Measurements from ENCODE around the gene ARHGEF10L.

The ARHGEF10L gene

GRCh38 chr1:17568014-17568900 lies 28.8 kb downstream of the ARHGEF10L start:
- DNase-seq (ENCODE audit: low spot score) = no peak

DNA sequence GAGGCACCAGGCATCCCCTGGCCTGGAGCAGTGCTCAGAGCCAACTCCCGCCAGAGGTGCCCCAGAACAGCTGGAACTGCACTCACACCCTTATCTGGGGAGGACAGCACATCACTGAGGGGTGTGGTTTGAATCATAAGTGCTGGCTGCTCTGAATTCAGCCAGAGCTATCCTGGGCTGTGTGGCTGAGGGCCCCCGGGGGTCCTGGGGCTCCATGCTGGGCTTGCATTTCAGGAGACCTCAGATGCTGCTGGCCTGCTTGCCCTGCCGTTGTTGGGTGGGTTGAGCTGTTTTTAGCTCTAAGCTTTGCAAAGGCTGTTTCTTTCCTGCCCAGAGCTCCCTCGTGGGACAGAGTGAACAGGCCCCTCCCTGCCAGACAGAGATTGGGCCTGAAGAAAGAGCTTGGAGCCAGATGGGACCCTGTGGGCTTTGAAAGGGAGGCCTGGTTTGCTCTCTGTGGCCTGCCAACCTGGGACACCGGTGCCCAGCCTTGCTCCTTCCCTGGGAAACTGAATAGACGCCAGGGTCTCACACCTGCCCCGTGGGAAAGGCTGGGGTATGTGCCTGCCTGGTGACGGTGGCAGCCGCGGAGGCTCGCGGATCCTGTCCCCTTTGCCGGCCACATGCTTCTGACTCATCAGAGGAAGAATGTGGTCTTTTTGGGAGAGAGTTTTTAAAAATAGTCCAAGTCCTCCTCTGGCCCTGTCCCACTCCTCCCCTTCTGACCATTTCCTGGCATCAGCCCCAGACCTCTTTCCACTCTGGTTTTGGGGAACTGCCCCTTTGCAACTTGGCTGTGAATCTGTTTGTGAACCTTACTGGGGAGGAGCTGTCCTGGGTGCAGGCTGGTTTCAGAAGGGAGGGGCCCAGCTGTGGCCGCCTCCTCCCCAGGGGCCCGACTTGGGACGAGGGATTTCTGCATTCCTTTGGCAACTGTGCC lies 30.0 kb downstream of the ARHGEF10L start:
- peak; percentile 20 for DNase-seq (ENCODE audit: low spot score)

DNA sequence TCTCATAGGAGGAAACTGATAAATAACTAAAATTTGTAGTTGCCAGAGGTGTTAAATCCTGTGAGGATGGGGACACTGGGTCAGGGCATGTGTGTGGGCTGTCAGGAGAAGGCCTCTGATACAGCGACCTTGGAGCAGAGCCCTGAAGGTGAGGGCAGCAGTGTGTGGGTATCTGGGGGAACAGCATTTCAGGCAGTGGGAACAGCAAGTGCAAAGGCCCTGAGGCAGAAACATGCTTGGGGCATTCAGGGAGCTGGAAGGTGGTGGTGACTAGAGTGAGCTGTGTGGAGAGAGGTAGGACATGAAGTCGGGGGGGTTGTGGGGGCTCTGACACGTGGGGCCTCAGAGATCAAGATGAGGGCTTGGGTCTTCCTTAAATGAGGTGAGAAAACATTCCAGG lies 30.7 kb downstream of the ARHGEF10L start:
- no peak for DNase-seq (ENCODE audit: low spot score)

- no peak for DNase-seq (ENCODE audit: low spot score)
These were observed 32.9 kb downstream of the ARHGEF10L start for GRCh38 chr1:17572264-17572985.

GRCh38 chr1:17573518-17574041 lies 34.1 kb downstream of the ARHGEF10L start:
- DNase-seq (ENCODE audit: low spot score) = no peak

GRCh38 chr1:17574516-17574915 lies 35.0 kb downstream of the ARHGEF10L start:
- no peak for DNase-seq (ENCODE audit: low spot score)

DNA sequence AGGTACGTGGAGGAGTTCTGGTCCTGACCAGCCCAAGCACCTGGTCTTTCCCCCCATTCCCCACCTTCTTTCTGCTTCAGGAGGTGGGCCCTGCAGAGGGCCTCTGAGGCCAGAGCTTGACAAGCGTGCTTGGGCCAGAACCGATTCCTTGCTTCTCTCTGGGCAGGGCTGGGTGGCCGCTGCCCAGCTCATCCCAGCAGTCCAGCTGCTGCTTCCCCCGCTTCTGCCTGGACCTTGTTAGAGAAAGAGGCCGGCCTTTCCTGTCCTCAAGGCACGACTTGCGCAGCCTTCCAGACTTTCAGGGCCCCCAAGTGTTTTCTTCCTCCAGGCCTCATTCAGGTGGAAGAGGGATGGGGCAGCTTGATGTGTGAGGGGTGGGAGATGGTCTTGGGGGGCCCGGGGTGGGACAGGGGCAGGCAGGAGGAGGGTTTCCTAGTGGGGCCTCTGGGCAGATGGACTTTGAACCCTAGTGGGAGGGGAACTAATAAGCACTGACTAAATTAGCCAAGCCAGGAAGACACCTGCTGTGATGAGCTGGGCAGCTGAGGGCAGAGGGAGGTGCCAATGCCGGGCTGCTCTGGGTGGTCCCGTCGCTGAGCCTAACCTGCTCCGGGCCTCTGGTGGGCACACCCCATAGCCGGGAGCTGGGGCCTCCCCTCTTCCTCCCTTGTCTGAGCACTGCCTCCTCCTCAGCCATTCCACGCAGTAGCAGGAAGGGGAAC lies 36.5 kb downstream of the ARHGEF10L start:
- no peak for DNase-seq (ENCODE audit: low spot score)

DNA sequence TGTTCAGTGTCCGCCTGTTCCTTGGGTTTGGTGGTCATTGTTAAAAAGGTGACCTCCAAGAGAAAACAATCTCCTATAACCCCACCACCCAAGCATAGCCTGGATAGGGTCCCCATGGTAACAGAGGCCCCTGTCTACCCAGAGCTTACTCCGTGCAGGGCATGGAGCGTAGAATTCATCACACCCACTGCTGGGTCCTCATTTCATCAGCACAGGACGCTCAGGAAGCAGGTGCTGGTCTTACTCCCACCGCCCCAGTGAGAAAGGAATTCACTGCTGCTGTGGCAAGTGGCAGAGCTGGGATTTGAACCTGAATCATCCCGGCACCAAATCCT lies 37.0 kb downstream of the ARHGEF10L start:
- DNase-seq (ENCODE audit: low spot score) = no peak

GRCh38 chr1:17577907-17578297 lies 38.4 kb downstream of the ARHGEF10L start:
- DNase-seq (ENCODE audit: low spot score) = no peak

DNA sequence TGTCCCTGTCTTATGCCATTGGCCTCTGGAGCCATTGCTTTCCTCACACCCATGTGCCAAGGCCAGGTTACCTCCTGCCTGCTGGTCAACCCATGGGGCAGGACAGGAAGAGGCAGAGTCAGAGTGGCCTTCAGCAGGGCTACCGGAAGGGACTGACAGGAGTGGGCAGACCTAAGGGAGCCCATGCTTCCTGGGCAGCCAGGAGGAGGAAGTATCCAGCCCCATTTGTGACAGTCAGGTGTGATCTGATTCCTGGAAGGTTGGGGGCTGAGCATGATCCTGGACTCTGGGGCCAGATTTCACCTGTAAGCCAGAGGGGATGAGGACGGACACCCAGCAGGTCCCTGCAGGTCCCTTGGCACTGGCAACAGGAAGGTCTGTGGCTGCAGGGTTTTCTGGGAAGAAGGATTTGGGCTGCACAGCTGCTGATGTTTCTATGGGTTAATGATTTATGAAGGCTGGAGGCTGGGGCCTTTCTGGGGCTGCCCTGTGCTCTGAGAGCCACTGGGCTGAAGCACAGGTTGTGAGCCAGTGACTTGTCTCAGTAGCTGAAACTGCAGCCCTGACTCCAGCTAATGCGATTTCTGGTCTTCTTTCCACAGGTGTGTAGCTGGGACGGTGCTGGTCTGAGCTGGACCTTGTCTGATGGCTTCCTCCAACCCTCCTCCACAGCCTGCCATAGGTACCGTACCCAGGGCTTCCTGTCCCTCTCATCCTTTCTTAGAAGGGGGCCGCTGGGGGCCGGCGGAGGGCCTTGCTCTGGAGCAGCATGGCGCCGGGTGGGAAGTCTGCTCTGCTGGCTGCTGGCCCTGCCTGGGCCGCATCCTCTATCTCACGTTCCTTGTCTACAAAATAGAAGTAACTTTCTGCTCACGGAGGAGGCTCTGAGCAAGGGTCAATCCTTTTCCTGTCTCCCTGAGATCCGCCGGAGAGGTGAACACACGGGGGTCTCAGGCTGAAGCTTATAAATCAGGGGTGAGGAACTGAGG lies 40.7 kb downstream of the ARHGEF10L start:
- peak; percentile 21 for DNase-seq (ENCODE audit: low spot score)

DNA sequence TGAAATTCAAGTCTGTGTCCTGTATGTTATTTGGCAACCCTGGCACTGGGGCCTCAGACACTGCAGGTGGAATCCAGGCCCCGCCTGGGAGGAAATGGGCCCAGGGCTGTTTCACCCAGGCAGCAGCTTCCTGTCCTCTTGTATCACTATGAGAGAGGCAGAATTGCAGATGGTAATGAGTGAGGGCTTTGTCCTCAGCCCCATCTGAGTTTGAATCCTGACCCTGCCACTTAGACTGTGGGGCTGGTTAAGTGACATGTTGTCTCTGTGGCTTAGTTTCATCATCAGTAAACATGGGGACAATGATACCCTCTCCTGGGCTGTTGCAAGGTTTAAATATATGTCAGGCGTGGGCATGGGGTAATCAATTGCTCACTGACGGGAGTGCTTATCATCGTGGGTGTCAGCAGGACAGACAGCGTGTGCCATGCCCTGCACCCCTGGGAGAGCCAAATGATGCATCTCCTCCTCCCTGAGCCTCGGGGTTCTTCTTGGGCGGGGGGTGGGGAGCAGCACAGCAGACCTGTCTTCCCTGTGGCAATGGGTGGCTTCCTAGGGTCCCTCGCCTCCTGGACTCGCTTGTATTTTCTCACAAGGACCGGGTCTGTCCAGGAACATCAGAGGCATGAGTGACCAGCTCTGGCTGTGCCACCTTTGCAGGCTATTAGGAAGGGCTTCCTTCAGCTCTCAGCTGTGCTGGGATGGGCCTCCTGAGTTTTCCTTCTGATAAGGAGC lies 42.1 kb downstream of the ARHGEF10L start:
- DNase-seq (ENCODE audit: low spot score) = no peak

- no peak for DNase-seq (ENCODE audit: low spot score)
These were observed 42.8 kb downstream of the ARHGEF10L start for GRCh38 chr1:17582124-17582774.

DNA sequence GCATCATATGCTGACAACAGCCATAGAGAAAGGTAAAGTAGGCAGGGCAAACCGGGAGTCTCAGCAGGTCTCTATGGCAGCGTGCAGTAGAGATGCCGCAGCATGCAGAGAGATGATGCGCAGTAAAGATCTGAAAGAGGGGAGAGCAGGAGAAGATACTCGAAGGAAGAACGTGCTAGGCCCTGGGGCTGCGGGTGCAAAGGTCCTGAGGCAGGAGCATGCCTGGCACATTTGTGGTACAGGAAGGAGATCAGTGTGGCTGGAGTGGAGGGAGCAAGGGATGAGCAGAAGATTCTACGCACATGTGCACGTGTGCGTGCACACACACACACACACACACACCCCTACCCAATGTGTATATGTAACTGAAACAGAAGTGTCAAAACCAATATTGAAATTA lies 45.0 kb downstream of the ARHGEF10L start:
- DNase-seq (ENCODE audit: low spot score) = no peak

- DNase-seq (ENCODE audit: low spot score) = no peak
These were observed 45.9 kb downstream of the ARHGEF10L start for GRCh38 chr1:17585266-17585987.

DNA sequence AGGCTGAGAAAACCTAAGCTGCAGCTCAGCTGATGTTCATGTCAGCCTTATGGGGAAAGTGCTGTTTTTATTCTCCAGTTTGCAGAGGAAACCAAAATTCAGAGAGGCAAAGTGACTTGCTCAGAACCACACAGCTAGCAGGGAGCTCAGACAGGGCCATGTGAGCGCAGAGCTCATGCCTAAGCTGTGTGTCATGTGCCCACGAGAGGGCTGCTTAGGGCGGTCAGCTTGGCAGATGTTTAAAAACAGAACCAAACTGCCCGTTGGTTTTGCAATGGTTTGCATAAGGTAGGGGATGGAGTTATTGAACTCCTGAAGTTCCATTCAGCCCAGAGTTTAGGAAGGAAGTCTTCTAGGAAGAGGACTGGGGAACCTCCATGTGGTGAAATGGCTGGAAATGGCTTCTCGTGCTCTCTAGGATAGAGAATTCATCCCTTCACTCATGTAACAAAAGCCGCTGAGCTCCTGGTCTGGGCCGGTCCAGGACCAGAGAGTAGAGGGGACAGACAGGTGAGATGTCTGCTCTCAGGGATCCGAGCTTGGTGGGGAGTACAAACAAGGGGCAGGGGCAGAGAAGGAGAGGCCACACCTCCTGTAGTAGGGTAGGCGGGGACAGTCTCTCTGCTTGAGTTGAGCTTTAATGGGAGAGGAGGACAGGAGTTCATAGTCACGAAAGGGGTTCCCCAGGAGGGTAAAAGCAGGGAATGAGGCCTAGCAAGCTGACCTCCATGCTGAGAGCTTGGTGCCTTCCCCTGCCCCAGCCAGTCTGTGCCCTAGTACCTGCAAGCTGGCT lies 46.9 kb downstream of the ARHGEF10L start:
- no peak for DNase-seq (ENCODE audit: low spot score)

DNA sequence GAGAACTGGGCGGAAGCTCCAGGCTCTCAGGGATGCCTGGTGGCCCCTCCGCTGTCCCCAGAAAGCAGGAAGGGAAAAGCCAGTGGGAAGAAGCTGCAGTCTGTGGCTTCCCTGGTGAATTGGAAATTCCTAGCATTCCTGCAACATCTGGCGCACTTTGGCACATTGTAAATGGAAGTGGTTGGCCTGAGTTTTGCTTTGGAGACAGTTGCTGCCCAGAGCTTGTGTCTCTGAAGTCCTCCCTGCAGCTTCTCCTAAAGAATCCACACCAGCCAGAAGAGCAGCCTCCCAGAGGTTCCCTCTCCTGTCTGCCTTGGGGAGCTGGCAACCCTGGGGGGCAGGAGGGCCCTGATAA lies 48.2 kb downstream of the ARHGEF10L start:
- DNase-seq (ENCODE audit: low spot score) = no peak

DNA sequence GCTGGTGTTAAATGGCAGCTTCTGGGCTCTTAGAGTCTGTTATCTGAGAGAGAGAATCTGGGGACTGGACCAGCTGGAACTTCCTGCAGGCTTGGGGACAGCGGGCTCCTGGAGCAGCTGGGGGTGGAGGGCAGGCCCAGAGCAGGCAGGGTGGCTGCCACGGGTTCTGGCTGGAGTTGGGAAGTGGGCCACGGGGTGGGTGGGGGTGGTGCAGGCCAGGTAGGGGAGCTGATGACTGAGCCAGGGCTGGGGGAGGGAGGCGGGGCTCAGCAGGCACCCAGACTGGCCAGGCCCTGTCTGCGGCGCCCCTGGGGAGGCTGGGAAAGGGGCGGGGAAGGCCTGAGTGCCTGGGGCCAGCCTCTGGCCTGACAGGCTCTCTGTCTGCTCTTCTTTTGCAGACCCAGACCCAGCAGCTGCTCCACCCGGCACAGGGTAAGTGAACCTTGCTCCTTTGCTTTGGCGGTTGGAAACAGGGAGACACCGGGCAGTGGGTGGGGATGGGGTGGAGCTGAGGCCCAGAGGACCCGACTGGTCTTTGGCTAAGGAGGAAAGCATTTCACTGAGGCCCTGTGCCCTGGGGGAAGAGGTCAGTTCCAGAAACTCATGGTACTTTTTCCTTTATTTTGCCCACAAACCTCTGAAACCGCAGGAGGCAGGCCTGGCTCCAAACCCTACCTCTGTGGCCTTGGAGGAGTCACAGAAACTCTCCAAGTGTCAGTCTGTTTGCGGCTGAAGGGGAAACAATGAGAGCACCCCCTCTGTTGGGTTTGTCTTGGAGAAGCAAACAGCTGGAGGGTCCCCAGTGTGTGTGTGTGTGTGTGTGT lies 48.8 kb downstream of the ARHGEF10L start:
- no peak for DNase-seq (ENCODE audit: low spot score)
